ENCODE measurements around the gene MAN1C1.

GRCh38 chr1:25733271-25733670 lies 116.7 kb downstream of the MAN1C1 start:
- TF ChIP-seq SUZ12 (IDR thresholded peaks at IDR 0.05; ENCODE audit: extremely low read depth, insufficient read depth, insufficient read length) (no peak), ZNF274 (IDR thresholded peaks at IDR 0.05; ENCODE audit: low read depth, low read length) (no peak)

Data from NT2/D1 (cell line).